Measurements from ENCODE around the gene GATAD2B.

DNA sequence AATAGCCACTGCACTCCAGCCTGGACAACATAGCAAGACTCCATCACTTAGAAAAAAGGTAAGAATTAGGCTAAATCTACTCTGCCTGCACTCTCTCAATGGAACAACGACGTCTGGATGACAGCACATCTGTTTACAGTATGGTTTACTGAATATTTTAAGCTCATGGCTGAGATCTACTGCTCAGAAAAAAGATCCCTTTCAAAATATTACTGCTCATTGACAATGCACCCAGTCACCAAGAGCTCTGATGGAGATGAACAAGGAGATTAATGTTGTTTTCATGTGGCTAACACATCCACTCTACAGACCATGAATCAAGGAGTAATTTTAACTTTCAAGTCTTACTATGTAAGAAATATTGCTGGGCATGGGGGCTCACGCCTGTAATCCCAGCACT, 89.6 kb downstream of the GATAD2B start:
- TF ChIP-seq, protein P1, sequence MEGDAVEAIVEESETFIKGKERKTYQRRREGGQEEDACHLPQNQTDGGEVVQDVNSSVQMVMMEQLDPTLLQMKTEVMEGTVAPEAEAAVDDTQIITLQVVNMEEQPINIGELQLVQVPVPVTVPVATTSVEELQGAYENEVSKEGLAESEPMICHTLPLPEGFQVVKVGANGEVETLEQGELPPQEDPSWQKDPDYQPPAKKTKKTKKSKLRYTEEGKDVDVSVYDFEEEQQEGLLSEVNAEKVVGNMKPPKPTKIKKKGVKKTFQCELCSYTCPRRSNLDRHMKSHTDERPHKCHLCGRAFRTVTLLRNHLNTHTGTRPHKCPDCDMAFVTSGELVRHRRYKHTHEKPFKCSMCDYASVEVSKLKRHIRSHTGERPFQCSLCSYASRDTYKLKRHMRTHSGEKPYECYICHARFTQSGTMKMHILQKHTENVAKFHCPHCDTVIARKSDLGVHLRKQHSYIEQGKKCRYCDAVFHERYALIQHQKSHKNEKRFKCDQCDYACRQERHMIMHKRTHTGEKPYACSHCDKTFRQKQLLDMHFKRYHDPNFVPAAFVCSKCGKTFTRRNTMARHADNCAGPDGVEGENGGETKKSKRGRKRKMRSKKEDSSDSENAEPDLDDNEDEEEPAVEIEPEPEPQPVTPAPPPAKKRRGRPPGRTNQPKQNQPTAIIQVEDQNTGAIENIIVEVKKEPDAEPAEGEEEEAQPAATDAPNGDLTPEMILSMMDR (IDR thresholded peaks at IDR 0.05; ENCODE audit: insufficient read depth, low read depth, low read length), result no peak
- TF ChIP-seq EZH2 (IDR thresholded peaks at IDR 0.05; ENCODE audit: insufficient read depth, low read length), result no peak

All from astrocyte (in vitro differentiated cells and primary cell).